T-helper 9 cell (primary cell): Measurements from ENCODE around the gene SMIM45.

Experiments
- DNase-seq: peaks from one replicate; pipeline ENCODE4 v3.0.0-alpha.2; 2020

SMIM45 gene

GRCh38 chr22:41951898-41952474, at the start of gene SMIM45:
TSS of gene SMIM45 (plus strand) at chr22:41952150.
- no peak for DNase-seq

DNA sequence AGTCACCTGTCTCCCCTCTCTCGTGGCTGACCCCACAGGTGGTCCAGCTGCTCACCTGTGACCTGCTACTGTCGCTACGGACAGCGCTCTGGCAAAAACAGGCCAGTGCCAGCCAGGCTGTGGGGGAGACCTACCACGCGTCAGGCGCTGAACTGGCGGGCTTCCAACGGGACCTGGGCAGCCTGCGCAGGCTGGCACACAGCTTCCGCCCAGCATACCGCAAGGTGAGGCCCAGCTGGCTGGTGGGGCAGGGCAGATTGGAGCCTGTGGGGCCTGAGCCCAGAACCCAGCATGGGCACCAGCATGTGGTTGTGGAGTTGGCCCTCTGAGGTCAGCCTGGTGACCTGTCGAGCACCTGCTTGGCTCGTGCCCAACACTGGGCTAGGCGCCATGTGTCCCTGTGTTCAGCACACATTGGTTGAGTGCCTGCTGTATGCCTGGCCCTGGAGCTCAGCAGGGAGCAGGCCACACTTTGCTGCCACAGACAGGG, 49.0 kb upstream of the SMIM45 start:
- DNase-seq: no peak

DNA sequence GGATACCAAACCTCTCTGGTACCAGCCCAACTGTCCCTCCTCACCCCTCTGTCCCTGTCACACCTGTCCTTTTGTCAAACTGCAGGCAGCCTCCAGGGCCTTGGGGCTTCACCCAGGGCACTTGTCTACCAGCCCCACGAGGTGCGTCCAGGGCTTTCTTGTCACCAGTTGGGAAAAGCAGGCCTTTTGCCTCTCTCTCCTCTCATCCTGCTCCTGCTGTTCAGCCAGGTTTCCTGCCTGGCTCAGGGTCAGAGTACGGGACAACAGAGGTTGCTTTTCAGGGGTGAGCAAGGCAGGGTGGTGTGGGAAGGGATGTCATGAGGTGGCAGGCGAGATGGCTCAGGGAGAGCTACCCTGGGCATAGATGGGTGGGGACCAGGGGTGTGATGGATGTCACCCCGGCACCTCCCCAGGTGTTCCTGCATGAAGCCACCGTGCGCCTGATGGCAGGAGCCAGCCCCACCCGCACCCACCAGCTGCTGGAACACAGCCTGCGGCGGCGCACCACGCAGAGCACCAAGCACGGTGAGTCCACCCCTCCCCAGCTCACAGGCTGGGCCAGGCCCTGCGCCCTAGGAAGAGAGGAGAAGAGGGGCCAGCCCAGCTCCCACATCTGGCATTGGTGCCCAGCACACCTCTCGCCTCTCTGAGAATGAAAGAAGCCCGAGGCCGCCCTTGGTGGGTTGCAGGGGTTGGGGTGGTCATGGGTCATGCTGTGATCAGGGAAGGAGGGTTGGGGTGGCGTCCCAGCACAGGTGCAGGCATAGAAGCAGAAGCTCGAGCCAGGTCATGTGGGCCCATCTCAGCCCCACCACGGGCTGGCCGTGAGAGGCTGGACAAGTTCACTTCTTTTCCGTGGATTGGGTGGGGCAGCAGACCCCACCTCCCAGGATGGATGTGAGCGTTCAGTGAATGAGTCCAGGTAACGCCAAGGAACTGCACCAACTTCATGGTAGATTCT, 47.2 kb upstream of the SMIM45 start:
- DNase-seq: no peak

DNA sequence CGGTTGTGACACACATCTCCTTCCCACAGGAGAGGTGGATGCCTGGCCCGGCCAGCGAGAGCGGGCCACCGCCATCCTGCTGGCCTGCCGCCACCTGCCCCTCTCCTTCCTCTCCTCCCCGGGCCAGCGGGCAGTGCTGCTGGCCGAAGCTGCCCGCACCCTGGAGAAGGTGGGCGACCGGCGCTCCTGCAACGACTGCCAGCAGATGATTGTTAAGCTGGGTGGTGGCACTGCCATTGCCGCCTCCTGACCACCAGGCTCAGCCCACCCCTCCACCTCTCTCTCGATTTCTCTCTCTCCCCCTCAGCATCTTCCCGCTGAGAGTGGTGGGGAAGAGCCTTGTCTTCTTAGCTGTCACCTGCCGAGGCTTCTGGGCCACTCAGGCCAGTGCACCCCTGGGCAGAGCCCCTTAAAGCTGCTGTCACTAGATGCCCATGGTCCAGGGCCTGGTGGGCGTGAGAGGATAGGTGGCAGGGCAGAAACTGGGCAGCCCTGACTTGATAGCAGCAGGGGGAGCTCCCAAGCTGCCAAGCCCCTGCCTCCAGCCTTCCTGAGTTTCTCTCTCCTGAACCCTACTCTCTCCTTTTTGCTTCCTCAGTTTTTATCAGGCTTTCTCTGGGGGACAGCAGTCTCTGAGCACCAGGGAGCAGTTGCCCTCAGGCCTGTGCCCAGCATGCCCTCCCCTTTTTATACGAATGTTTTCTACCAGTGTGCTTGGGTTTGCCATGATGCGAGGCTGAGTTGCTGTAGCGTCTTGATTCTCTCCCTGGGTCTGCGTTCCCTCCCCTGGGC, 46.3 kb upstream of the SMIM45 start:
- no peak for DNase-seq

DNA sequence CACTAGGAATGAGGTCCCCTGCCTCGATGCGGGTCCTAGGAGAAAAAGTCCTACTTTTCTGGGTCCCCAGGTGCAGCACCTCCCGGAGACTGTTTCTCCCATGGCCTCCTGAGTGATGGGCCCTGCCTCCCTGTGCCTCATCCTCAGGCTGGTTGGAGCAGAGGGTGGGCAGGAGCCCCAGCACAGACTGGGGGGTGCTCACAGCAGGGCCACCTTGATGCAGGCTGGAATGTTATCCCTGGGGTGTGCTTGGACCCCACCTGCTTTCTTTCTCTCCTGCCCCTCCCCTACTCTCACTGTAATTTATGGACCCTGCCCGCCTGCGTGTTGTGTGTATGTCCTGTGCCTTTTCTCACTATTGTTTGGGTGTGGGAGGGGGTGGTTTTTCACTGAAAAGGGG, 45.1 kb upstream of the SMIM45 start:
- no peak for DNase-seq

DNA sequence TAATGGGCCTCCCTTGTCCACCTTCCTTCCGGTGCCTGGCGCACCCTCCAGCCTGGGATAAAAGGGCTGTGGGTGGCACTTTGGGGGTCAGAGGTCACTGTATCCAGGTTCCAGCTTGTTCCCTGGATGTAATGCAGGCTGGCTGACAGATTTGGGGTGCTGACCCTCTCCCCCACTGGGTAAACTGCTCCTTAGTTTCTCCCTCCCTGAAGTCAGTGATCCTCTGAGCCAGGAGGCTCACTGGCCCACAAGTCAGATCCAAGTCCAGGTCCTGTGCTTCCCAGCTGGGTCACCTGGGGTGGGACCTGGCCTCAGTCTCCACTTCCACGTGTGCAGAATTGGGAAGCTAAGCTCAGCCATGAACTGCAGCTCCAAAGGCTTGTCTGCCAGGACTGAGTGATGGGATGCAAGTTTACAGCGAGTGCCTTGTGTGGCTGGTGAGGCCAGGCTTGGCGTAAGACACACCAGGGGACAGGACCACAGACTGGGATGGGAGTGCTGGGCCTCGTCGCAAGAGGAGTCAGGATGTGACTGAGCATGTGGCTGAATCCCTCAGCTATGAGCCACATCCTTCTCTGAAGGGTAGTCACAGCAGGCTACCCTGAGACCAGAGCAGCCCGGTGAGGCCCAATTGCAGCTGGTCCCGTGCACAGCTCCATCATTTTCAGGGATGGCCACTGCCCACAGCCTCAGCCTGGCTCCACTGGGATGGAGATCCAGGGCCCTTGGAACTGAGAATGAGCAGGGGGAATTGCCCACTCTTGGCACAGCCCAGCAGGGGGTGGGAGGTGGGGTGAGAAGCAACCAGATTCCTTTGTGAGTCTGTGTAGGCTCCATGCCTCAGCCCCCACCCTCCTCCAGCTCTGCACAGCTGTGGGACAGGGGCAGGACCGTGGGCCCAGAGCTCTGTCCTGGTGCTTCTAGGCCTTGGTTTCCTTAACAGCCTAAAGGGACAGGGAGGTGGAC, 44.2 kb upstream of the SMIM45 start:
- DNase-seq: no peak

DNA sequence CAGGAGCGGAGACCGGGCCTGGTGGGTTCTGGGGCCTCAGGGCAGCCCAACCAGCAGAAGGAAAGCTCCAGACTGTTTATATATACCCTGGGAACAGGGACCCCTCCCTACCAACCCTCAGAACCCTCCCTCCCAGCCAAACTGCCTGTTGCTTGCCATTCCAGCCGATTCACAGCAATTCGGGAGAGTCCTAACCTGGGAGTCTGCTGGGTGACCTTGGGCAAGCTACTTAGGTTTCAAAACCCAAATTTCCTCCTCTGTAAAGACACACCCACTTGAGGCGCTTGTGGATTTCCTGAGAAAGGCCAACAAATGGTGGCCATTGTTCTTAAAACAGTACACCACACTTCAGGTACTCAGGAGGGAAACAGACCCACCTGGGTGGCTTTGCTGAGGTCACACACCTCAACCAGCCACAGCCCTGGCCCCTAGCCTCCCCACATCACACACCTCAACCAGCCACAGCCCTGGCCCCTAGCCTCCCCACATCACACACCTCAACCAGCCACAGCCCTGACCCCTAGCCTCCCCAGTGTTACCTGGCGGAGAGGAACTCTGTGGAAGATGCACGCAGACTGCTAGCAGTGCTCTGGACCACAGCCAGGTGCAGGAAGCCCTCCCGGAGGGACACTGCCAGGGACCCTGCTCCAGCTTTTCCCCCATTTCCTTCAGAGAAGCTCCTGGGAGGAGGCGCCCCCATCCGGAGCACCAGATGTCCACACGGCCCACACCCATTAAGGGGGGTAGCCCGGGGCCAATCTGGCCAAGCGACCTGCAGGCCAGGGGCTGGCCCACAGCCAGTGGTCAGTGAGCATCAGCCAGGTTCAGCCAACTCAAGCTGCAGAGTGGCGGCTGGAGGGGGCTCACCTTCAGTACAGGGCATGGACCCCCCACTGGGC, 43.3 kb upstream of the SMIM45 start:
- DNase-seq: no peak

GRCh38 chr22:41909310-41910049, 42.5 kb upstream of the SMIM45 start:
- no peak for DNase-seq

GRCh38 chr22:41910050-41911000, 41.6 kb upstream of the SMIM45 start:
- peak; percentile 23 for DNase-seq

GRCh38 chr22:41911001-41911611, 40.8 kb upstream of the SMIM45 start:
- no peak for DNase-seq

DNA sequence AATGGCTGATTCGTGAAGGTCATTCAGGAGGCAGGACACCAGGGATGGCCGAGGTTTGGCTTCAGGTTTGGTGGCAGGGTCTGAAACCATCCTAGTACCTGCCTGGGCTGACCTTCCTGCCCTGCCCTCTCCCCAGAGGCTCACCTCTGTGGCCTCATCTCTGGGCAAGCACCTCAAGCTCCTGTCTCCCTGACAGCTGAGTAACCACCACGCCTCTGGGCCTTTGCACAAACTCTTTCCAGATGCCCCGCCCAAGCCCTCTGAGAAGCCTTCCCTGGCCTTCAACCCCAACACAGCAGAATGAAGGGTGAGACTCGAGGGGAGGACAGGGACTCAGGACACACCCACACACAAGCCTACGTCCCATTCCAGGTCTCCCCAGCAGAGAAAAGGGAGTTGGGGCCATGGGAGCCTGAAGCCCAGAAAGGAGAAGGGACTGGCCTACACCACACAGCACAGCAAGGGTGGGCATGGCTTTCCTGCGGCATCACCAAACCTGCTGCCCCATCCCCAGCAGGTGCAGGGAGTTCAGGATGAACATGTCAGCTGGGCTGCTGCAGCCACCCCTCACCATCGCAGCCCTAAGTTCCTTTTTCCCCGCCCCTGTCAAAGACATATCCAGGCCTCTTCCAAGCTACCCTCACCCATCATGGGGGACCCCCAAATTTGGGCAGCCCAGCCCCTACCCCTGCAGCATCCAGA, 39.5 kb upstream of the SMIM45 start:
- no peak for DNase-seq

- no peak for DNase-seq
Measured at GRCh38 chr22:41913040-41913719, 38.8 kb upstream of the SMIM45 start.

- no peak for DNase-seq
Measured at GRCh38 chr22:41913842-41914534, 38.0 kb upstream of the SMIM45 start.

GRCh38 chr22:41914611-41915034, 37.3 kb upstream of the SMIM45 start:
- DNase-seq: no peak

DNA sequence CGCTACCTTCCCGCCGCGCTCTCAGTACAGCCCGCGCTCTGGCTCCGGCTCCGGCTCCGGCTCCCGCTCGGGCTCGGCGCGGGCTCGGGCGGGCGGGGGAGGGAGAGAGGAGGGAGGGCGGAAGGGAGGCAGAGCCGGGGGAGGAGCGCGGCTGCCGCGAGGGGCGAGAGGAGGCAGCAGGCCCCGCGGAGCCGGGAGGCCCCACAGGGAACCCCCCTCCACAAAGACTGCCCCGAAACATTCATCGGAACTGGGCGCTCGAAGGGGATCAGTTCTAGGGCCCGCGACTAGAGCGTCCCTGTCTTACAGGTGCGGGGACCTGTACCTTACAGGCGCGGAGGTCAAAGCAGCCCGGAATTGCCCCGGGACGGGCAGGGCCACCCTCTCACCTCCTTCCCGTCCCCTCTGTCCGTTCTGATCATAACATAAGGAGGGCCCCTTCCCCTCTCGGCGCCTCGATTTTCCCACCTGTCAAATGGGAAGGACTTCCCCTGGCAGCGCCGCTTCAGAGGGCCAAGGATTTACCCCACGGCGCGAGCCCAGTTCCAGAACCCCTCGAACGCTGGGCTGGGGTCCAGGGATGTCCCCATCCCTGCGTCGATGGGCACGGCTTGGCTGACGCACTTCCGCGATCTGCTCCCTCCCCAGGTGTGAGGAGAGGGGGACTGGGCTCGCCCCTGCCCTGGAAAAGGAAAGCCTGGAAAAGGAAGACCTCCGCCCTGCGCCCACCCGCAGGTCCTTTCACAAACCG, 36.7 kb upstream of the SMIM45 start, which contains the start of gene SHISA8:
Gene SHISA8, minus strand, starts transcription at position 40 of the 751 bp plus-strand sequence. CDS start 407 bp downstream, outside the sequence.
- peak; percentile 59 for DNase-seq
